Right lobe of liver (tissue), 6 donors: ENCODE measurements around the gene SYNGR2. TPM values are rescaled to one million over a fixed set of nuclear protein-coding genes. Genes with fewer than 3 reads are reported as not detected.

Source experiments
- ATAC-seq, 4 donors: fragments of 200-7000 bp; cut with Tn5 transposase; one replicate each; pipeline ENCODE4 v1.9.1; 2020; ENCODE audit warnings: mild to moderate bottlenecking in 4 of 4, moderate library complexity in 4 of 4
- DNase-seq, 3 donors: peaks; one replicate each; pipeline ENCODE4 v3.0.0-alpha.2; 2020
- H3K27ac ChIP-seq, 3 donors: fragments of 200-600 bp; one replicate each; pipeline ENCODE4 v1.8.0; 2022
- H3K27me3 ChIP-seq, 2 donors: fragments of 200-600 bp; one replicate each; pipeline ENCODE4 v1.8.0; 2022
- H3K36me3 ChIP-seq, 4 donors: fragments of 200-600 bp; sonication (generic) in 1 of 4; one replicate each; pipeline versions ENCODE4 v1.5.1 to v1.8.0; 2017 to 2022; ENCODE audit warnings: control low read depth in 1 of 4
- H3K4me1 ChIP-seq, 4 donors: fragments of 200-600 bp; sonication (generic) in 1 of 4; one replicate each; pipeline versions ENCODE4 v1.5.1 to v1.8.0; 2017 to 2022; ENCODE audit warnings: control low read depth in 1 of 4
- H3K4me3 ChIP-seq, 3 donors: fragments of 200-600 bp; one replicate each; pipeline ENCODE4 v1.8.0; 2022
- H3K9me3 ChIP-seq, 4 donors: fragments of 200-600 bp; sonication (generic) in 1 of 4; one replicate each; pipeline versions ENCODE4 v1.5.1 to v1.8.0; 2017 to 2022; ENCODE audit warnings: control low read depth in 1 of 4
- CTCF ChIP-seq, 4 donors: fragments of 200-600 bp in 3 of 4; fragments of 450-650 bp in 1 of 4; IDR thresholded peaks; one replicate each; pipeline versions ENCODE4 v1.5.1 to v1.8.0; 2016 to 2022; ENCODE audit warnings: antibody characterized with exemption in 4 of 4, mild to moderate bottlenecking in 2 of 4
- POLR2A ChIP-seq: fragments of 450-650 bp; IDR thresholded peaks from one replicate; pipeline ENCODE4 v1.6.1; 2017; ENCODE audit warnings: antibody characterized with exemption, mild to moderate bottlenecking
- WGBS: methylation state at CpG from one replicate; pipeline ENCODE4 v1.1.6; 2018; ENCODE audit warnings: low coverage, low lambda C conversion rate; ENCODE audit not compliant: insufficient coverage; ENCODE audit errors: missing lambda C conversion rate; 5-methylcytosine and 5-hydroxymethylcytosine counted together
- intact Hi-C, 2 donors: fragments of 100-400 bp; cut with DNase I; formaldehyde crosslinking; loops; one replicate each; pipeline versions ENCODE4 v1.11.2 to v1.14.1; 2022
- total RNA-seq, 6 experiments: library from RNA; depleted of rRNA in 2 of 6; stranded (reverse); fragments of >200 nt in 2 of 6; fragmentation: NEBNext Ultra II Directional in 3 of 6; extraction: Animal tissue kit (Norgen Biotek cat#: 25700) in 3 of 6; gene quantifications; one replicate each; pipeline versions ENCODE4 v1.1.0 to v1.2.4, GENCODE V29; 2016 to 2023
- donor health status: DM: no; HTN: yes; CAD: no.
- donor health status: DM: no; HTN: no; CAD: no.
- donor health status: DM: no; HTN: no; CAD: no.
- donor health status: DM: no; HTN: yes; CAD: no.
- donor health status: DM: no; HTN: yes; CAD: no.

The SYNGR2 gene
- total RNA-seq, 6 experiments from 2014 or later: 43.3 to 55.8 (median 50.4) TPM

GRCh38 chr17:78174346-78174869 lies 6.0 kb downstream of the SYNGR2 start:
- TF ChIP-seq POLR2A: peak; percentile 70
- TF ChIP-seq CTCF (IDR thresholded peaks at IDR 0.05): peak; percentile 56 to 91 (median 68)
- H3K9me3 ChIP-seq: no peaks in the 10 kb centered on the region
- peaks cover 0 to 9% (median 4%) of the 10 kb centered on the region in 4 donors for H3K36me3 ChIP-seq
- ATAC-seq: peak; percentile 85 to 90 (median 87)
- H3K4me1 ChIP-seq: peaks cover 0 to 38% (median 17%) of the 10 kb centered on the region in 4 donors
- intact Hi-C loops: loop anchor here (5.0 to 10.0 kb wide), 3 partner anchors 62 to 80 kb away; no protein-coding TSS in a partner anchor
- peak; percentile 93 to 95 (median 95) for DNase-seq
- H3K4me3 ChIP-seq: peak overlapping the region in 2 of 3 donors; percentile 33 to 43
- peak overlapping the region; percentile 61 to 77 (median 75) for H3K27ac ChIP-seq
- H3K27me3 ChIP-seq: no peaks in the 10 kb centered on the region
- 19% methylated on average over 3 of the region's 15 CpGs for WGBS

- 44% methylated on average over 10 of the region's 28 CpGs for WGBS
- peaks cover 0 to 9% (median 4%) of the 10 kb centered on the region in 4 donors for H3K36me3 ChIP-seq
- peak; percentile 63 to 74 (median 70) for ATAC-seq
These were observed 6.7 kb downstream of the SYNGR2 start for GRCh38 chr17:78174870-78175642.

GRCh38 chr17:78175643-78175981 lies 7.2 kb downstream of the SYNGR2 start:
- H3K27me3 ChIP-seq: no peaks in the 10 kb centered on the region
- peak overlapping the region in 2 of 3 donors; percentile 33 to 43 for H3K4me3 ChIP-seq
- no peak for TF ChIP-seq POLR2A
- TF ChIP-seq CTCF (IDR thresholded peaks at IDR 0.05): no peak
- peaks cover 0 to 34% (median 17%) of the 10 kb centered on the region in 4 donors for H3K4me1 ChIP-seq
- peaks cover 0 to 9% (median 4%) of the 10 kb centered on the region in 4 donors for H3K36me3 ChIP-seq
- DNase-seq (no peak), ATAC-seq (no peak)
- intact Hi-C loops: loop anchor here in 1 of 2 donors (10.0 kb wide), 1 partner anchor 79 kb away; no protein-coding TSS in a partner anchor
- H3K9me3 ChIP-seq: no peaks in the 10 kb centered on the region
- H3K27ac ChIP-seq: peak overlapping the region; percentile 61 to 77 (median 75)
- 67% methylated on average over 3 of the region's 14 CpGs for WGBS

More at GRCh38 chr17:78174870-78175642, 6.7 kb downstream of the SYNGR2 start:
- H3K27me3 ChIP-seq: no peaks in the 10 kb centered on the region
- peaks cover 0 to 34% (median 17%) of the 10 kb centered on the region in 4 donors for H3K4me1 ChIP-seq
- peak overlapping the region in 2 of 3 donors; percentile 33 to 43 for H3K4me3 ChIP-seq
- H3K9me3 ChIP-seq: no peaks in the 10 kb centered on the region
- peak overlapping the region; percentile 61 to 77 (median 75) for H3K27ac ChIP-seq
- intact Hi-C loops: loop anchor here (5.0 to 10.0 kb wide), 3 partner anchors 63 to 80 kb away; no protein-coding TSS in a partner anchor
- peak; percentile 47 for TF ChIP-seq POLR2A
- peak in 2 of 4 donors; percentile 5 to 30 for TF ChIP-seq CTCF (IDR thresholded peaks at IDR 0.05)
- peak; percentile 79 to 92 (median 89) for DNase-seq

- WGBS: 27% methylated on average over 8 of the region's 14 CpGs
- no peaks in the 10 kb centered on the region for H3K9me3 ChIP-seq
These were observed 8.2 kb downstream of the SYNGR2 start for GRCh38 chr17:78176548-78177025.

More at GRCh38 chr17:78176548-78177025, 8.2 kb downstream of the SYNGR2 start:
- DNase-seq: peak; percentile 71 to 78 (median 75)
- Histone ChIP-seq H3K27me3 (no peaks in the 10 kb centered on the region), H3K36me3 (peaks cover 0 to 9% (median 2%) of the 10 kb centered on the region in 4 donors), H3K27ac (peak overlapping the region in 1 of 3 donors; percentile 77), H3K4me1 (peaks cover 0 to 34% (median 17%) of the 10 kb centered on the region in 4 donors), H3K4me3 (no peak overlapping the region)
- TF ChIP-seq CTCF (IDR thresholded peaks at IDR 0.05) (peak; percentile 63 to 82 (median 66)), POLR2A (no peak)
- intact Hi-C loops: loop anchor here in 1 of 2 donors (10.0 kb wide), 1 partner anchor 78 kb away; no protein-coding TSS in a partner anchor
- ATAC-seq: peak; percentile 6 to 19 (median 12)
